HG02588 (cell line): ENCODE measurements around the gene ADD1.
A peak's percentile ranks its signal among the peaks of the same experiment; 100 is the strongest.
"Not testable (repeated sequence)": the region's sequence is repeated elsewhere in the genome, so short reads cannot be mapped to it uniquely, and the experiment has no call there.

ENCODE experiments used
- ATAC-seq: cut with Tn5 transposase; IDR thresholded peaks from one replicate; pipeline ENCODE4 v1.9.1; 2021; ENCODE audit warnings: mild to moderate bottlenecking, moderate library complexity; ENCODE audit not compliant: unreplicated experiment

The ADD1 gene

GRCh38 chr4:2932321-2932950, 88.8 kb downstream of the ADD1 start:
- no peak for ATAC-seq

- ATAC-seq = no peak
These were observed 89.4 kb downstream of the ADD1 start for GRCh38 chr4:2932951-2933565.

- ATAC-seq = no peak
These were observed 90.0 kb downstream of the ADD1 start for GRCh38 chr4:2933566-2934076.

- no peak for ATAC-seq
These were observed 90.6 kb downstream of the ADD1 start for GRCh38 chr4:2934077-2934812.

GRCh38 chr4:2934813-2935761, 91.4 kb downstream of the ADD1 start:
- peak; percentile 45 for ATAC-seq

- no peak for ATAC-seq
These were observed 92.4 kb downstream of the ADD1 start for GRCh38 chr4:2935762-2936743.

- ATAC-seq = peak; percentile 26
These were observed 93.1 kb downstream of the ADD1 start for GRCh38 chr4:2936773-2937145.

GRCh38 chr4:2937146-2937857, 93.7 kb downstream of the ADD1 start:
- no peak for ATAC-seq

- ATAC-seq = no peak
These were observed 94.3 kb downstream of the ADD1 start for GRCh38 chr4:2937986-2938385.

GRCh38 chr4:2938411-2938810, 94.8 kb downstream of the ADD1 start:
- ATAC-seq = not testable (repeated sequence)

GRCh38 chr4:2938906-2939305, 95.3 kb downstream of the ADD1 start:
- no peak for ATAC-seq

GRCh38 chr4:2939383-2940243, 96.0 kb downstream of the ADD1 start:
- ATAC-seq = no peak

- ATAC-seq = no peak
These were observed 96.9 kb downstream of the ADD1 start for GRCh38 chr4:2940267-2941137.

- no peak for ATAC-seq
These were observed 97.7 kb downstream of the ADD1 start for GRCh38 chr4:2941138-2942036.

GRCh38 chr4:2942037-2942531, 98.4 kb downstream of the ADD1 start:
- ATAC-seq = no peak
